Measurements from ENCODE around the gene PLA2G4A. TPM values are rescaled to one million over a fixed set of nuclear protein-coding genes. Genes with fewer than 3 reads are reported as not detected.

PLA2G4A gene
- total and polyA plus RNA-seq, 9 donors: 1.7 to 19.0 (median 9.0) TPM

GRCh38 chr1:186994897-186995296 lies 166.1 kb downstream of the PLA2G4A start:
- Histone ChIP-seq H3K36me3 (no peaks in the 10 kb centered on the region), H3K9me3 (no peaks in the 10 kb centered on the region), H3K4me3 (no peak overlapping the region), H3K27ac (no peak overlapping the region), H3K4me1 (ENCODE audit: insufficient read depth) (no peaks in the 10 kb centered on the region), H3K27me3 (no peaks in the 10 kb centered on the region)
- DNase-seq: no peak
- TF ChIP-seq CTCF (IDR thresholded peaks at IDR 0.05) (no peak), POLR2A (IDR thresholded peaks at IDR 0.05) (no peak), EP300 (IDR thresholded peaks at IDR 0.05) (no peak)
- 89 to 93% (median 92%) methylated on average over 1 of the region's 1 CpG for WGBS, 3 donors
- intact Hi-C loops (cut with DNase I): no loop called here

GRCh38 chr1:186996816-186997215 lies 168.1 kb downstream of the PLA2G4A start:
- H3K36me3 ChIP-seq: no peaks in the 10 kb centered on the region
- no peak overlapping the region for H3K27ac ChIP-seq
- H3K9me3 ChIP-seq: no peaks in the 10 kb centered on the region
- no peaks in the 10 kb centered on the region for H3K27me3 ChIP-seq
- intact Hi-C loops (cut with DNase I): no loop called here
- no peak for TF ChIP-seq POLR2A (IDR thresholded peaks at IDR 0.05)
- TF ChIP-seq EP300 (IDR thresholded peaks at IDR 0.05): no peak
- no peak for TF ChIP-seq CTCF (IDR thresholded peaks at IDR 0.05)
- 76 to 91% (median 78%) methylated on average over 1 of the region's 1 CpG for WGBS, 3 donors
- H3K4me1 ChIP-seq (ENCODE audit: insufficient read depth): no peaks in the 10 kb centered on the region
- no peak for DNase-seq
- H3K4me3 ChIP-seq: no peak overlapping the region

GRCh38 chr1:186997877-186998276 lies 169.1 kb downstream of the PLA2G4A start:
- intact Hi-C loops (cut with DNase I): no loop called here

GRCh38 chr1:186999506-186999905 lies 170.8 kb downstream of the PLA2G4A start:
- intact Hi-C loops (cut with DNase I): no loop called here
- H3K4me1 ChIP-seq (ENCODE audit: insufficient read depth): no peaks in the 10 kb centered on the region
- no peak for DNase-seq
- TF ChIP-seq POLR2A (IDR thresholded peaks at IDR 0.05): no peak
- no peak for TF ChIP-seq EP300 (IDR thresholded peaks at IDR 0.05)
- no peak for TF ChIP-seq CTCF (IDR thresholded peaks at IDR 0.05)
- H3K27ac ChIP-seq: no peak overlapping the region
- no peaks in the 10 kb centered on the region for H3K27me3 ChIP-seq
- H3K36me3 ChIP-seq: no peaks in the 10 kb centered on the region
- WGBS, 3 donors: 67 to 76% (median 69%) methylated on average over 6 of the region's 6 CpGs
- H3K4me3 ChIP-seq: no peak overlapping the region
- H3K9me3 ChIP-seq: no peaks in the 10 kb centered on the region

More at GRCh38 chr1:186997877-186998276, 169.1 kb downstream of the PLA2G4A start:
- WGBS, 3 donors: 23 to 47% (median 36%) methylated on average over 1 of the region's 1 CpG
- H3K4me1 ChIP-seq (ENCODE audit: insufficient read depth): no peaks in the 10 kb centered on the region
- DNase-seq: no peak
- H3K27ac ChIP-seq: no peak overlapping the region
- H3K27me3 ChIP-seq: no peaks in the 10 kb centered on the region
- H3K36me3 ChIP-seq: no peaks in the 10 kb centered on the region
- H3K9me3 ChIP-seq: no peaks in the 10 kb centered on the region
- no peak overlapping the region for H3K4me3 ChIP-seq
- TF ChIP-seq CTCF (IDR thresholded peaks at IDR 0.05): no peak
- TF ChIP-seq POLR2A (IDR thresholded peaks at IDR 0.05): no peak
